H9 (cell line): Measurements from ENCODE around the gene C1orf94. TPM values are rescaled to one million over a fixed set of nuclear protein-coding genes. Genes with fewer than 3 reads are reported as not detected.

Experiments used
- DNase-seq: peaks from one replicate; pipeline ENCODE4 v3.0.0-alpha.2; 2017
- H2AFZ ChIP-seq: one replicate; pipeline ENCODE4 v1.6.1; 2013; ENCODE audit warnings: mild to moderate bottlenecking, low read length, control low read depth, moderate library complexity
- H2AK5ac ChIP-seq: 2 replicates; pipeline ENCODE4 v1.6.1; 2013; ENCODE audit warnings: low read length, control low read depth, mixed read lengths; ENCODE audit not compliant: insufficient read length
- H2BK120ac ChIP-seq: one replicate; pipeline ENCODE4 v1.6.1; 2013; ENCODE audit warnings: low read depth, mild to moderate bottlenecking, low read length, control low read depth, inconsistent platforms; ENCODE audit not compliant: poor library complexity, severe bottlenecking
- H2BK12ac ChIP-seq: 2 replicates; pipeline ENCODE4 v1.6.1; 2013; ENCODE audit warnings: low read length, control low read depth, mixed read lengths, low read depth; ENCODE audit not compliant: insufficient read length
- H2BK15ac ChIP-seq: 2 replicates; pipeline ENCODE4 v1.6.1; 2013; ENCODE audit warnings: low read depth, low read length, control low read depth
- H2BK20ac ChIP-seq: one replicate; pipeline ENCODE4 v1.6.1; 2013; ENCODE audit warnings: low read depth, mild to moderate bottlenecking, low read length, control low read depth, inconsistent platforms; ENCODE audit not compliant: poor library complexity, severe bottlenecking
- H2BK5ac ChIP-seq: 2 replicates; pipeline ENCODE4 v1.6.1; 2013; ENCODE audit warnings: low read length, control low read depth, mixed read lengths; ENCODE audit not compliant: insufficient read length
- H3K14ac ChIP-seq: 2 replicates; pipeline ENCODE4 v1.6.1; 2013; ENCODE audit warnings: low read length, control low read depth; ENCODE audit not compliant: insufficient read depth
- H3K18ac ChIP-seq: 2 replicates; pipeline ENCODE4 v1.6.1; 2013; ENCODE audit warnings: low read depth, mild to moderate bottlenecking, mixed read lengths, low read length, control low read depth; ENCODE audit not compliant: insufficient read length
- H3K23ac ChIP-seq: 2 replicates; pipeline ENCODE4 v1.6.1; 2013; ENCODE audit warnings: low read length, control low read depth, mixed read lengths, low read depth; ENCODE audit not compliant: insufficient read length
- H3K23me2 ChIP-seq: 2 replicates; pipeline ENCODE4 v1.6.1; 2013; ENCODE audit warnings: low read depth, mild to moderate bottlenecking, mixed read lengths, low read length, control low read depth; ENCODE audit not compliant: insufficient read length, poor library complexity, severe bottlenecking
- H3K27ac ChIP-seq: 2 replicates; pipeline ENCODE4 v1.5.1; 2013; ENCODE audit warnings: low read length, control low read depth, mixed read lengths, low read depth; ENCODE audit not compliant: insufficient read length
- H3K27me3 ChIP-seq: 2 replicates; pipeline ENCODE4 v1.6.1; 2013; ENCODE audit warnings: low read length, control low read depth, inconsistent platforms; ENCODE audit not compliant: insufficient read depth
- H3K4ac ChIP-seq: 2 replicates; pipeline ENCODE4 v1.6.1; 2013; ENCODE audit warnings: low read depth, mild to moderate bottlenecking, control low read depth, inconsistent platforms, low read length, moderate library complexity
- H3K4me1 ChIP-seq: 2 replicates; pipeline ENCODE4 v1.6.1; 2013; ENCODE audit warnings: low read length, control low read depth, inconsistent platforms; ENCODE audit not compliant: insufficient read depth
- H3K4me2 ChIP-seq: 2 replicates; pipeline ENCODE4 v1.6.1; 2013; ENCODE audit warnings: low read length, control low read depth, mixed read lengths; ENCODE audit not compliant: insufficient read length, insufficient read depth
- H3K56ac ChIP-seq: 2 replicates; pipeline ENCODE4 v1.6.1; 2013; ENCODE audit warnings: low read depth, mild to moderate bottlenecking, mixed read lengths, low read length, control low read depth; ENCODE audit not compliant: insufficient read length
- H3K79me1 ChIP-seq: 2 replicates; pipeline ENCODE4 v1.6.1; 2013; ENCODE audit warnings: low read depth, mild to moderate bottlenecking, moderate library complexity, low read length, control low read depth, inconsistent platforms; ENCODE audit not compliant: insufficient read depth, poor library complexity, severe bottlenecking
- H3K79me2 ChIP-seq: 2 replicates; pipeline ENCODE4 v1.6.1; 2013; ENCODE audit warnings: low read length, control low read depth, inconsistent platforms; ENCODE audit not compliant: insufficient read depth
- H3K9ac ChIP-seq: 2 replicates; pipeline ENCODE4 v1.6.1; 2013; ENCODE audit warnings: low read length, control low read depth, mixed read lengths; ENCODE audit not compliant: insufficient read length; ENCODE audit errors: extremely low read depth
- H3K9me3 ChIP-seq: one replicate; pipeline ENCODE4 v1.6.1; 2013; ENCODE audit warnings: low read depth, low read length, inconsistent platforms; ENCODE audit not compliant: control insufficient read depth
- H3T11ph ChIP-seq: one replicate; pipeline ENCODE4 v1.6.1; 2013; ENCODE audit warnings: mild to moderate bottlenecking, low read length, control low read depth, inconsistent platforms
- H4K20me1 ChIP-seq: one replicate; pipeline ENCODE4 v1.6.1; 2013; ENCODE audit not compliant: control insufficient read depth, insufficient read length, insufficient read depth
- H4K5ac ChIP-seq: 2 replicates; pipeline ENCODE4 v1.6.1; 2013; ENCODE audit warnings: low read depth, mild to moderate bottlenecking, mixed read lengths, low read length, control low read depth; ENCODE audit not compliant: insufficient read length
- H4K8ac ChIP-seq: replicated peaks from 2 replicates; pipeline ENCODE4 v1.6.1; 2013; ENCODE audit warnings: low read length, control low read depth, mixed read lengths, low read depth; ENCODE audit not compliant: insufficient read length
- H4K91ac ChIP-seq: 2 replicates; pipeline ENCODE4 v1.6.1; 2013; ENCODE audit warnings: low read depth, mild to moderate bottlenecking, moderate library complexity, mixed read lengths, low read length, control low read depth; ENCODE audit not compliant: insufficient read length
- H3K27ac Mint-ChIP-seq, 3 experiments: 2 replicates in 2 of 3; 3 replicates in 1 of 3; pipeline ENCODE4 v1.8.0; 2020 to 2021; ENCODE audit warnings: mixed read lengths in 3 of 3, mild to moderate bottlenecking in 1 of 3, moderate library complexity in 1 of 3
- H3K27me3 Mint-ChIP-seq: 2 replicates; pipeline ENCODE4 v1.8.0; 2021; ENCODE audit warnings: low read depth, mild to moderate bottlenecking, moderate library complexity, mixed read lengths
- H3K36me3 Mint-ChIP-seq, 3 experiments: 2 replicates in 2 of 3; 3 replicates in 1 of 3; pipeline ENCODE4 v1.8.0; 2020 to 2021; ENCODE audit warnings: low read depth in 3 of 3, mixed read lengths in 3 of 3; ENCODE audit not compliant: insufficient read depth in 1 of 3
- H3K4me1 Mint-ChIP-seq, 2 experiments: 2 replicates each; pipeline ENCODE4 v1.8.0; 2020; ENCODE audit warnings: mixed read lengths in 2 of 2
- H3K4me3 Mint-ChIP-seq, 2 experiments: 2 replicates in 1 of 2; 3 replicates in 1 of 2; pipeline ENCODE4 v1.8.0; 2020 to 2021; ENCODE audit warnings: mild to moderate bottlenecking in 2 of 2, mixed read lengths in 2 of 2, moderate library complexity in 1 of 2
- H3K9me3 Mint-ChIP-seq, 2 experiments: 2 replicates in 1 of 2; 3 replicates in 1 of 2; pipeline ENCODE4 v1.8.0; 2020; ENCODE audit warnings: mild to moderate bottlenecking in 2 of 2, mixed read lengths in 2 of 2, moderate library complexity in 1 of 2
- CTCF ChIP-seq: fragments of 200-600 bp; sonication (generic); conservative IDR thresholded peaks from 3 replicates; pipeline ENCODE4 v1.8.0; 2021; ENCODE audit warnings: antibody characterized with exemption, mild to moderate bottlenecking
- WGBS: extraction: QIAGEN DNeasy Blood & Tissue Kit; methylation state at CpG from one replicate; pipeline ENCODE4 v1.1.7; 2013; ENCODE audit warnings: missing lambda C conversion rate, low lambda C conversion rate, mixed read lengths; ENCODE audit not compliant: insufficient read length; ENCODE audit errors: extremely low coverage; 5-methylcytosine and 5-hydroxymethylcytosine counted together
- total RNA-seq: library from RNA; stranded (reverse); gene quantifications from 2 replicates; pipeline ENCODE4 v1.2.1, GENCODE V29; 2021

C1orf94 gene
- total RNA-seq, 1 experiment from 2014 or later = 0.98 TPM

- no peaks in the 10 kb centered on the region for H4K20me1 ChIP-seq
- H4K8ac ChIP-seq = no peak overlapping the region
- no peak overlapping the region for H3K4me2 ChIP-seq
- no peak overlapping the region for H4K5ac ChIP-seq
- no peak overlapping the region for H2BK5ac ChIP-seq
- no peak overlapping the region for H3K9ac ChIP-seq
- H3K23ac ChIP-seq = no peak overlapping the region
- H3K27ac ChIP-seq = no peak overlapping the region
- H2AK5ac ChIP-seq = no peak overlapping the region
- H3K4me1 ChIP-seq = peaks cover 2% of the 10 kb centered on the region; the same call in 1 of the 2 replicates
- no CpG with 5 or more reads among the region's 4 CpGs for WGBS
- no peak overlapping the region for H2BK20ac ChIP-seq
- no peak overlapping the region for H2BK15ac ChIP-seq
- no peak overlapping the region for H4K91ac ChIP-seq
- H3K27me3 ChIP-seq = no peaks in the 10 kb centered on the region
- TF ChIP-seq CTCF = no peak
- no peak overlapping the region for H3T11ph ChIP-seq
- H3K56ac ChIP-seq = no peak overlapping the region
- no peaks in the 10 kb centered on the region for H3K79me1 ChIP-seq
- Mint-ChIP-seq H3K9me3 (no peaks in the 10 kb centered on the region), H3K4me1 (peaks cover 7 to 11% of the 10 kb centered on the region in 2 experiments), H3K36me3 (no peaks in the 10 kb centered on the region), H3K27ac (no peak overlapping the region), H3K4me3 (no peak overlapping the region), H3K27me3 (peaks cover 14% of the 10 kb centered on the region)
- H2BK12ac ChIP-seq = no peak overlapping the region
- H2AFZ ChIP-seq = no peak overlapping the region
- no peak overlapping the region for H2BK120ac ChIP-seq
- no peak for DNase-seq
- H3K18ac ChIP-seq = no peak overlapping the region
- no peaks in the 10 kb centered on the region for H3K79me2 ChIP-seq
- no peaks in the 10 kb centered on the region for H3K23me2 ChIP-seq
- no peaks in the 10 kb centered on the region for H3K9me3 ChIP-seq
- H3K14ac ChIP-seq = no peak overlapping the region
- H3K4ac ChIP-seq = no peak overlapping the region
Measured at GRCh38 chr1:34263406-34263805, 86.7 kb downstream of the C1orf94 start.
